H1 (cell line): Measurements from ENCODE around the gene NAALADL1. TPM values are rescaled to one million over a fixed set of nuclear protein-coding genes. Genes with fewer than 3 reads are reported as not detected.

Experiments used
- CTCF ChIA-PET: fragments of 300-600 bp; sonication (Branson Sonifier 250); formaldehyde crosslinking; loops from one replicate; lab custom pipeline; 2021; ENCODE audit not compliant: partially characterized antibody; lab: Charles Lee
- POLR2A ChIA-PET: fragments of 300-600 bp; sonication (Branson Sonifier 250); formaldehyde crosslinking; loops from one replicate; lab custom pipeline; 2021; ENCODE audit warnings: inconsistent platforms; ENCODE audit not compliant: partially characterized antibody; lab: Charles Lee
- DNase-seq, 2 experiments: peaks; one replicate each; pipeline versions ENCODE4 v3.0.0 to v3.0.0-alpha.2; 2010 to 2022; ENCODE audit warnings: low spot score in 2 of 2, low read depth in 1 of 2, mixed read lengths in 1 of 2
- FAIRE-seq: peaks from 2 replicates; lab custom pipeline; 2011; peaks lifted over from hg19 to GRCh38; lab: Jason Lieb, UNC
- H2AFZ ChIP-seq: 2 replicates; pipeline ENCODE4 v1.8.1; 2012; ENCODE audit warnings: low read length, inconsistent platforms
- H2AK5ac ChIP-seq: 2 replicates; pipeline ENCODE4 v1.6.1; 2013; ENCODE audit warnings: low read depth, low read length
- H2BK120ac ChIP-seq: replicated peaks from 2 replicates; pipeline ENCODE3; 2013; ENCODE audit warnings: low read depth, low read length, inconsistent platforms
- H2BK12ac ChIP-seq: 2 replicates; pipeline ENCODE4 v1.6.1; 2013; ENCODE audit warnings: low read depth, low read length
- H2BK15ac ChIP-seq: 2 replicates; pipeline ENCODE4 v1.6.1; 2013; ENCODE audit warnings: low read length
- H2BK20ac ChIP-seq: 2 replicates; pipeline ENCODE4 v1.6.1; 2013; ENCODE audit warnings: low read length
- H2BK5ac ChIP-seq: 2 replicates; pipeline ENCODE4 v1.6.1; 2013; ENCODE audit warnings: low read depth, low read length
- H3K14ac ChIP-seq: 2 replicates; pipeline ENCODE4 v1.6.1; 2013; ENCODE audit warnings: inconsistent platforms; ENCODE audit not compliant: insufficient read length
- H3K18ac ChIP-seq: 2 replicates; pipeline ENCODE4 v1.6.1; 2013; ENCODE audit warnings: low read length; ENCODE audit errors: extremely low read depth
- H3K23ac ChIP-seq: 2 replicates; pipeline ENCODE4 v1.6.1; 2013; ENCODE audit warnings: inconsistent platforms; ENCODE audit not compliant: insufficient read length
- H3K23me2 ChIP-seq: 2 replicates; pipeline ENCODE4 v1.6.1; 2013; ENCODE audit warnings: low read depth, low read length
- H3K27ac ChIP-seq: 2 replicates; pipeline ENCODE4 v1.6.1; 2011; ENCODE audit warnings: low read depth, low read length, inconsistent platforms
- H3K27me3 ChIP-seq, 4 experiments: replicated peaks in 1 of 4; 1 replicate in 1 of 4; 2 replicates in 3 of 4; pipeline versions ENCODE4 v1.6.1 to v1.8.1; 2011 to 2013; ENCODE audit warnings: low read length in 3 of 4, mild to moderate bottlenecking in 3 of 4, inconsistent platforms in 2 of 4, mixed read lengths in 2 of 4, moderate library complexity in 1 of 4; ENCODE audit not compliant: control insufficient read depth in 3 of 4, insufficient read depth in 3 of 4; ENCODE audit errors: extremely low read depth in 1 of 4
- H3K36me3 ChIP-seq, 4 experiments: 2 replicates each; pipeline versions ENCODE4 v1.6.1 to v1.8.1; 2011 to 2013; ENCODE audit warnings: mild to moderate bottlenecking in 4 of 4, low read length in 3 of 4, moderate library complexity in 2 of 4, control low read depth in 1 of 4, inconsistent platforms in 1 of 4; ENCODE audit not compliant: insufficient read depth in 4 of 4, control insufficient read depth in 2 of 4
- H3K4ac ChIP-seq: replicated peaks from 2 replicates; pipeline ENCODE3; 2013; ENCODE audit warnings: low read length, low read depth, mixed read lengths, inconsistent platforms; ENCODE audit not compliant: insufficient read length
- H3K4me1 ChIP-seq, 4 experiments: replicated peaks in 1 of 4; 1 replicate in 1 of 4; 2 replicates in 3 of 4; pipeline versions ENCODE4 v1.6.1 to v1.8.1; 2011 to 2013; ENCODE audit warnings: low read length in 3 of 4, inconsistent platforms in 2 of 4, mixed read lengths in 1 of 4; ENCODE audit not compliant: insufficient read depth in 4 of 4, control insufficient read depth in 3 of 4
- H3K4me2 ChIP-seq, 2 experiments: 2 replicates each; pipeline versions ENCODE4 v1.6.1 to v1.8.1; 2011 to 2013; ENCODE audit warnings: low read depth in 2 of 2, low read length in 2 of 2, control low read depth in 1 of 2, inconsistent platforms in 1 of 2, mild to moderate bottlenecking in 1 of 2; ENCODE audit not compliant: insufficient read depth in 1 of 2
- H3K4me3 ChIP-seq, 4 experiments: fragments of 200-600, 300-600 bp in 1 of 4; sonication (generic), shearing (Covaris generic), sonication (Bioruptor Twin) in 1 of 4; 2 replicates each; pipeline versions ENCODE4 v1.5.1 to v1.8.1; 2011 to 2016; ENCODE audit warnings: low read length in 4 of 4, low read depth in 3 of 4, control low read depth in 2 of 4, inconsistent platforms in 2 of 4, mild to moderate bottlenecking in 2 of 4, mixed read lengths in 1 of 4, moderate library complexity in 1 of 4; ENCODE audit not compliant: insufficient read depth in 2 of 4; ENCODE audit errors: extremely low read depth in 1 of 4
- H3K56ac ChIP-seq: replicated peaks from 2 replicates; pipeline ENCODE3; 2013; ENCODE audit warnings: low read depth, mild to moderate bottlenecking, mixed read lengths, low read length, inconsistent platforms; ENCODE audit not compliant: insufficient read length
- H3K79me1 ChIP-seq: 2 replicates; pipeline ENCODE4 v1.6.1; 2013; ENCODE audit warnings: low read depth, low read length, control low read depth
- H3K79me2 ChIP-seq, 2 experiments: 2 replicates each; pipeline versions ENCODE4 v1.6.1 to v1.8.1; 2012 to 2013; ENCODE audit warnings: low read length in 2 of 2, mild to moderate bottlenecking in 2 of 2, inconsistent platforms in 1 of 2; ENCODE audit not compliant: insufficient read depth in 2 of 2, control insufficient read depth in 1 of 2
- H3K9ac ChIP-seq, 4 experiments: replicated peaks in 1 of 4; 1 replicate in 1 of 4; 2 replicates in 3 of 4; pipeline versions ENCODE4 v1.6.1 to v1.8.1; 2011 to 2013; ENCODE audit warnings: low read depth in 3 of 4, low read length in 3 of 4, control low read depth in 2 of 4, mild to moderate bottlenecking in 2 of 4, moderate library complexity in 2 of 4, inconsistent platforms in 1 of 4; ENCODE audit errors: extremely low read depth in 1 of 4
- H3K9me3 ChIP-seq, 2 experiments: 2 replicates each; pipeline versions ENCODE4 v1.6.1 to v1.8.1; 2012 to 2013; ENCODE audit warnings: mild to moderate bottlenecking in 2 of 2, moderate library complexity in 2 of 2, control low read depth in 1 of 2, inconsistent platforms in 1 of 2, low read depth in 1 of 2, low read length in 1 of 2, mixed read lengths in 1 of 2; ENCODE audit not compliant: insufficient read depth in 2 of 2
- H4K20me1 ChIP-seq, 2 experiments: replicated peaks in 1 of 2; 2 replicates each; pipeline versions ENCODE3 to v1.8.1; 2011 to 2013; ENCODE audit warnings: inconsistent platforms in 2 of 2, low read length in 2 of 2, mild to moderate bottlenecking in 1 of 2; ENCODE audit not compliant: insufficient read depth in 2 of 2, control insufficient read depth in 1 of 2
- H4K5ac ChIP-seq: 2 replicates; pipeline ENCODE4 v1.6.1; 2013; ENCODE audit warnings: low read length, low read depth, mixed read lengths, inconsistent platforms; ENCODE audit not compliant: insufficient read length
- H4K8ac ChIP-seq: 2 replicates; pipeline ENCODE4 v1.8.0; 2013; ENCODE audit warnings: mild to moderate bottlenecking, moderate library complexity, low read length, inconsistent platforms; ENCODE audit not compliant: insufficient read depth; ENCODE audit errors: extremely low read depth
- H4K91ac ChIP-seq: replicated peaks from 2 replicates; pipeline ENCODE3; 2013; ENCODE audit warnings: low read length, mixed read lengths, inconsistent platforms; ENCODE audit not compliant: insufficient read length
- CHD1 ChIP-seq: IDR thresholded peaks from 2 replicates; pipeline ENCODE4 v1.6.1; 2012; ENCODE audit warnings: low read depth, low read length, improper control_type of control experiment
- EGR1 ChIP-seq: IDR thresholded peaks from 2 replicates; pipeline ENCODE4 v1.6.1; 2011; ENCODE audit warnings: low read depth, low read length, borderline replicate concordance
- EP300 ChIP-seq, 2 experiments: IDR thresholded peaks; 1 replicate in 1 of 2; 2 replicates in 1 of 2; pipeline ENCODE4 v1.6.1; 2011 to 2012; ENCODE audit warnings: low read depth in 2 of 2, low read length in 2 of 2, mild to moderate bottlenecking in 2 of 2, borderline replicate concordance in 1 of 2, inconsistent platforms in 1 of 2, moderate library complexity in 1 of 2
- EZH2 ChIP-seq: fragments of 200-600 bp; sonication (generic); IDR thresholded peaks from 2 replicates; pipeline ENCODE4 v1.7.1; 2012; ENCODE audit warnings: low read depth, mild to moderate bottlenecking, moderate library complexity, low read length, inconsistent platforms; ENCODE audit not compliant: severe bottlenecking
- HDAC2 ChIP-seq, 2 experiments: fragments of 300-600 bp in 1 of 2; sonication (generic) in 1 of 2; IDR thresholded peaks; 2 replicates each; pipeline ENCODE4 v1.6.1; 2011 to 2012; ENCODE audit warnings: low read depth in 2 of 2, low read length in 2 of 2, mild to moderate bottlenecking in 2 of 2, moderate library complexity in 2 of 2, borderline replicate concordance in 1 of 2, inconsistent platforms in 1 of 2
- NRF1 ChIP-seq: IDR thresholded peaks from 2 replicates; pipeline ENCODE4 v1.6.1; 2011; ENCODE audit warnings: mild to moderate bottlenecking, low read depth, low read length, improper control_type of control experiment
- RAD21 ChIP-seq, 2 experiments: IDR thresholded peaks in 1 of 2; conservative IDR thresholded peaks in 1 of 2; 2 replicates each; pipeline ENCODE4 v1.6.1; 2011; ENCODE audit warnings: low read depth in 2 of 2, low read length in 2 of 2, improper control_type of control experiment in 1 of 2, inconsistent platforms in 1 of 2, mild to moderate bottlenecking in 1 of 2, moderate library complexity in 1 of 2
- RXRA ChIP-seq: IDR thresholded peaks from 2 replicates; pipeline ENCODE4 v1.6.1; 2011; ENCODE audit warnings: low read depth, mild to moderate bottlenecking, low read length, moderate library complexity; ENCODE audit not compliant: insufficient read depth
- SIN3A ChIP-seq, 2 experiments: IDR thresholded peaks in 1 of 2; conservative IDR thresholded peaks in 1 of 2; 2 replicates each; pipeline ENCODE4 v1.6.1; 2011 to 2012; ENCODE audit warnings: low read length in 2 of 2, improper control_type of control experiment in 1 of 2, low read depth in 1 of 2, mild to moderate bottlenecking in 1 of 2
- SIRT6 ChIP-seq: IDR thresholded peaks from one replicate; pipeline ENCODE4 v1.7.1; 2012; ENCODE audit warnings: low read length, inconsistent platforms
- SP2 ChIP-seq: IDR thresholded peaks from 2 replicates; pipeline ENCODE4 v1.6.1; 2012; ENCODE audit warnings: mild to moderate bottlenecking, low read length, inconsistent platforms
- SP4 ChIP-seq: IDR thresholded peaks from 2 replicates; pipeline ENCODE4 v1.6.1; 2012; ENCODE audit warnings: low read length, inconsistent platforms
- TAF7 ChIP-seq: optimal IDR thresholded peaks from 2 replicates; pipeline ENCODE3; 2011; ENCODE audit warnings: low read depth, mild to moderate bottlenecking, inconsistent platforms, low read length, moderate library complexity, borderline replicate concordance
- TBP ChIP-seq: IDR thresholded peaks from 2 replicates; pipeline ENCODE4 v1.6.1; 2011; ENCODE audit warnings: low read depth, low read length, improper control_type of control experiment
- WGBS, 2 experiments: shearing (Covaris generic) in 1 of 2; methylation state at CpG; one replicate each; pipeline versions ENCODE4 v1.1.6 to v1.1.7; 2013 to 2015; ENCODE audit warnings: low lambda C conversion rate in 2 of 2, mixed read lengths in 2 of 2, inconsistent platforms in 1 of 2, low coverage in 1 of 2, missing lambda C conversion rate in 1 of 2; ENCODE audit not compliant: insufficient replicate concordance in 2 of 2, insufficient coverage in 1 of 2, insufficient read length in 1 of 2; ENCODE audit errors: extremely low coverage in 1 of 2, missing lambda C conversion rate in 1 of 2; 5-methylcytosine and 5-hydroxymethylcytosine counted together
- polyA plus RNA-seq, 7 experiments: library from polyadenylated mRNA; depleted of rRNA in 3 of 7; stranded (reverse) in 5 of 7; unstranded in 2 of 7; fragments of >200 nt in 5 of 7; fragments of 200-250 nt in 2 of 7; gene quantifications; 1 replicate in 5 of 7; 2 replicates in 1 of 7; 4 replicates in 1 of 7; pipeline versions ENCODE4 v1.2.1 to v1.2.3, GENCODE V29; 2011 to 2013; ENCODE audit warnings: missing spikeins in 2 of 7, mixed read lengths in 2 of 7
- total RNA-seq: library from RNA; stranded (reverse); fragmentation: NEBNext Ultra II Directional; extraction: Animal tissue kit (Norgen Biotek cat#: 25700); gene quantifications from 2 replicates; pipeline ENCODE4 v1.2.1, GENCODE V29; 2021

The NAALADL1 gene
- total and polyA plus RNA-seq, 2 of the 8 experiments (the other 6 are each of a cell fraction or from before 2014, with no cell fraction given): 7.5 to 9.9 TPM

GRCh38 chr11:65008873-65009272 lies 49.5 kb downstream of the NAALADL1 start:
- Histone ChIP-seq H2BK120ac (no peak overlapping the region), H4K8ac (no peak overlapping the region), H4K5ac (no peak overlapping the region), H4K20me1 (no peaks in the 10 kb centered on the region), H2BK15ac (no peak overlapping the region), H3K14ac (no peak overlapping the region), H3K23me2 (no peaks in the 10 kb centered on the region), H3K27me3 (no peaks in the 10 kb centered on the region), H3K4me2 (no peak overlapping the region), H3K27ac (no peak overlapping the region), H3K4me3 (no peak overlapping the region), H4K91ac (no peak overlapping the region), H3K9ac (no peak overlapping the region), H3K79me2 (no peaks in the 10 kb centered on the region), H3K9me3 (no peaks in the 10 kb centered on the region), H3K4ac (no peak overlapping the region), H3K36me3 (no peaks in the 10 kb centered on the region), H3K23ac (no peak overlapping the region), H3K18ac (no peak overlapping the region), H3K4me1 (peaks cover 0 to 7% (median under 1%) of the 10 kb centered on the region in 4 experiments; a peak in 4 of 7 replicates), H2AFZ (no peak overlapping the region), H3K56ac (no peak overlapping the region), H3K79me1 (no peaks in the 10 kb centered on the region), H2AK5ac (no peak overlapping the region), H2BK5ac (no peak overlapping the region), H2BK20ac (no peak overlapping the region), H2BK12ac (no peak overlapping the region)
- ChIA-PET POLR2A (interaction anchor here (0.6 to 0.7 kb wide), 2 partner anchors 37 to 51 kb away, joined by 3 read pairs; no protein-coding TSS in a partner anchor), CTCF (interaction anchor here (0.7 to 2.0 kb wide), 3 partner anchors 12 to 75 kb away, joined by 3 to 10 read pairs (median 3); partner anchors contain the start of gene BATF2)
- DNase-seq (no peak), FAIRE-seq (no peak)
- WGBS, 2 experiments: 71% methylated on average over 1 of the region's 2 CpGs; no CpG with 5 or more reads in 1 of the 2 experiments
- TF ChIP-seq EP300 (IDR thresholded peaks at IDR 0.05; ENCODE audit: borderline replicate concordance in 1 of 2, low read depth in 2 of 2, low read length in 2 of 2) (no peak), HDAC2 (IDR thresholded peaks at IDR 0.05; ENCODE audit: borderline replicate concordance in 1 of 2, low read depth in 2 of 2, low read length in 2 of 2) (no peak), TBP (no peak), SP2 (no peak), TAF7 (no peak), SP4 (no peak), EGR1 (no peak), SIN3A (conservative IDR thresholded peaks at IDR 0.05 in 1 of 2, IDR thresholded peaks at IDR 0.05 in 1 of 2; ENCODE audit: low read depth in 1 of 2, low read length in 2 of 2) (no peak), NRF1 (no peak), RAD21 (IDR thresholded peaks at IDR 0.05 in 1 of 2, conservative IDR thresholded peaks at IDR 0.05 in 1 of 2; ENCODE audit: low read depth in 2 of 2, low read length in 2 of 2) (no peak), RXRA (no peak), EZH2 (no peak), SIRT6 (no peak), CHD1 (no peak)
